ENCODE data around the gene RXFP3. TPM values are rescaled to one million over a fixed set of nuclear protein-coding genes. Genes with fewer than 3 reads are reported as not detected.

RXFP3 gene
- total RNA-seq, 3 donors from 2014 or later: not detected

- no peak for ATAC-seq
- Histone ChIP-seq H3K4me1 (ENCODE audit: low read depth) (no peaks in the 10 kb centered on the region), H3K9me3 (no peaks in the 10 kb centered on the region), H3K36me3 (ENCODE audit: low read depth) (no peaks in the 10 kb centered on the region), H3K4me3 (no peak within 1 kb of the TSS)
- intact Hi-C loops (cut with DNase I, micrococcal nuclease): no loop called here
- no peak for TF ChIP-seq CTCF (IDR thresholded peaks at IDR 0.05)
- DNase-seq: no peak
Observed at GRCh38 chr5:33984671-33985124, 48.5 kb downstream of the RXFP3 start, which contains the start of gene SLC45A2. TSS of gene SLC45A2 (minus strand) at chr5:33984693. CDS start at chr5:33984583, 110 bp downstream.

GRCh38 chr5:33985447-33985846 lies 49.3 kb downstream of the RXFP3 start:
- Histone ChIP-seq H3K4me3 (no peak overlapping the region), H3K9me3 (no peaks in the 10 kb centered on the region), H3K4me1 (ENCODE audit: low read depth) (no peaks in the 10 kb centered on the region), H3K36me3 (ENCODE audit: low read depth) (no peaks in the 10 kb centered on the region)
- intact Hi-C loops (cut with DNase I, micrococcal nuclease): no loop called here
- DNase-seq (no peak), ATAC-seq (no peak)
- TF ChIP-seq CTCF (IDR thresholded peaks at IDR 0.05): no peak

Other genes with a start within 250 kb of the RXFP3 start
- 1 to 10 TPM in 1 of 3 donors, under 1 TPM in 2; 0.69 to 2.9 (median 0.72) TPM for gene ADAMTS12, start 44.4 kb upstream of the RXFP3 start, total RNA-seq
- gene SLC45A2, start 48.3 kb downstream of the RXFP3 start, total RNA-seq: 1 to 10 TPM in 2 of 3 donors, under 1 TPM in 1; 0.28 to 1.2 (median 1.0) TPM
- gene AMACR, start 71.7 kb downstream of the RXFP3 start, total RNA-seq: 100 to 1,000 TPM in 1 of 3 donors, 10 to 100 TPM in 2; 36.3 to 111 (median 75.3) TPM
- gene C1QTNF3, start 106.8 kb downstream of the RXFP3 start, total RNA-seq: 1 to 10 TPM; 5.3 to 10.0 (median 6.1) TPM